Thyroid gland (tissue), 4 donors: ENCODE data around the gene METTL26.

ENCODE experiments used
- POLR2A ChIP-seq, 2 donors: fragments of 450-650 bp; IDR thresholded peaks; one replicate each; pipeline ENCODE4 v1.6.1; 2017; ENCODE audit warnings: antibody characterized with exemption in 2 of 2, mild to moderate bottlenecking in 2 of 2, moderate library complexity in 1 of 2
- TF ChIP-seq, protein P1 (sequence below), 6 experiments: fragments of 200-600 bp in 3 of 6; fragments of 450-650 bp in 3 of 6; sonication (generic) in 3 of 6; IDR thresholded peaks; one replicate each; pipeline ENCODE4 v1.5.1; 2016 to 2019; ENCODE audit warnings: antibody characterized with exemption in 6 of 6, mild to moderate bottlenecking in 2 of 6, inconsistent platforms in 1 of 6, moderate library complexity in 1 of 6

GRCh38 chr16:631808-632358 lies 4.2 kb downstream of the METTL26 start:
- TF ChIP-seq, protein P1, sequence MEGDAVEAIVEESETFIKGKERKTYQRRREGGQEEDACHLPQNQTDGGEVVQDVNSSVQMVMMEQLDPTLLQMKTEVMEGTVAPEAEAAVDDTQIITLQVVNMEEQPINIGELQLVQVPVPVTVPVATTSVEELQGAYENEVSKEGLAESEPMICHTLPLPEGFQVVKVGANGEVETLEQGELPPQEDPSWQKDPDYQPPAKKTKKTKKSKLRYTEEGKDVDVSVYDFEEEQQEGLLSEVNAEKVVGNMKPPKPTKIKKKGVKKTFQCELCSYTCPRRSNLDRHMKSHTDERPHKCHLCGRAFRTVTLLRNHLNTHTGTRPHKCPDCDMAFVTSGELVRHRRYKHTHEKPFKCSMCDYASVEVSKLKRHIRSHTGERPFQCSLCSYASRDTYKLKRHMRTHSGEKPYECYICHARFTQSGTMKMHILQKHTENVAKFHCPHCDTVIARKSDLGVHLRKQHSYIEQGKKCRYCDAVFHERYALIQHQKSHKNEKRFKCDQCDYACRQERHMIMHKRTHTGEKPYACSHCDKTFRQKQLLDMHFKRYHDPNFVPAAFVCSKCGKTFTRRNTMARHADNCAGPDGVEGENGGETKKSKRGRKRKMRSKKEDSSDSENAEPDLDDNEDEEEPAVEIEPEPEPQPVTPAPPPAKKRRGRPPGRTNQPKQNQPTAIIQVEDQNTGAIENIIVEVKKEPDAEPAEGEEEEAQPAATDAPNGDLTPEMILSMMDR (IDR thresholded peaks at IDR 0.05), result no peak
- TF ChIP-seq POLR2A (IDR thresholded peaks at IDR 0.05), result no peak
